ENCODE results near the gene TESPA1. TPM values are rescaled to one million over a fixed set of nuclear protein-coding genes. Genes with fewer than 3 reads are reported as not detected.

The TESPA1 gene
- total and polyA plus RNA-seq, 2 experiments from 2014 or later, result 0.34 TPM; not detected in 1

DNA sequence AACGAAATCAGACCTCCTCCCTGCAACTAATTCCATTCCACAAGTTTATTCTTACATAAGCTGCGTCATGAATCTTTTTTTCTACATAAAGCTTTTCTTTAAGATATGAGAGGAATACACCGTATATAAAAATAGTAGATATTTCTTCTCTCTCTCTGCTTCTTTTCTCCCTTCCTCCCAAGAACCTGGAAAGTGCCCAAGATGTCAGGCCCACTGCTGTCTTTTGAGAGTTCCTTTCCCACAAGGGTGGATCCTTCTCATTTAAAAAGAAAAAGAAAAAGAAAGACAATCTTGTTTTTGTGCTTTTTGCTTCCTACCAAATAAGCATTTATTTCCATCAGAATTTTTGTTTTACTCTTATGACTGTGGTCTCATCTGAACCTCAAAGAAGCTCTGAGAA lies 11.0 kb downstream of the TESPA1 start (continued):
- TF ChIP-seq, protein P1, sequence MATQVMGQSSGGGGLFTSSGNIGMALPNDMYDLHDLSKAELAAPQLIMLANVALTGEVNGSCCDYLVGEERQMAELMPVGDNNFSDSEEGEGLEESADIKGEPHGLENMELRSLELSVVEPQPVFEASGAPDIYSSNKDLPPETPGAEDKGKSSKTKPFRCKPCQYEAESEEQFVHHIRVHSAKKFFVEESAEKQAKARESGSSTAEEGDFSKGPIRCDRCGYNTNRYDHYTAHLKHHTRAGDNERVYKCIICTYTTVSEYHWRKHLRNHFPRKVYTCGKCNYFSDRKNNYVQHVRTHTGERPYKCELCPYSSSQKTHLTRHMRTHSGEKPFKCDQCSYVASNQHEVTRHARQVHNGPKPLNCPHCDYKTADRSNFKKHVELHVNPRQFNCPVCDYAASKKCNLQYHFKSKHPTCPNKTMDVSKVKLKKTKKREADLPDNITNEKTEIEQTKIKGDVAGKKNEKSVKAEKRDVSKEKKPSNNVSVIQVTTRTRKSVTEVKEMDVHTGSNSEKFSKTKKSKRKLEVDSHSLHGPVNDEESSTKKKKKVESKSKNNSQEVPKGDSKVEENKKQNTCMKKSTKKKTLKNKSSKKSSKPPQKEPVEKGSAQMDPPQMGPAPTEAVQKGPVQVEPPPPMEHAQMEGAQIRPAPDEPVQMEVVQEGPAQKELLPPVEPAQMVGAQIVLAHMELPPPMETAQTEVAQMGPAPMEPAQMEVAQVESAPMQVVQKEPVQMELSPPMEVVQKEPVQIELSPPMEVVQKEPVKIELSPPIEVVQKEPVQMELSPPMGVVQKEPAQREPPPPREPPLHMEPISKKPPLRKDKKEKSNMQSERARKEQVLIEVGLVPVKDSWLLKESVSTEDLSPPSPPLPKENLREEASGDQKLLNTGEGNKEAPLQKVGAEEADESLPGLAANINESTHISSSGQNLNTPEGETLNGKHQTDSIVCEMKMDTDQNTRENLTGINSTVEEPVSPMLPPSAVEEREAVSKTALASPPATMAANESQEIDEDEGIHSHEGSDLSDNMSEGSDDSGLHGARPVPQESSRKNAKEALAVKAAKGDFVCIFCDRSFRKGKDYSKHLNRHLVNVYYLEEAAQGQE (IDR thresholded peaks at IDR 0.05; ENCODE audit: unreplicated experiment), result no peak
- no peak for TF ChIP-seq ZNF114 (CRISPR knock-in tag; IDR thresholded peaks at IDR 0.05)
- TF ChIP-seq EZH2phosphoT487 (IDR thresholded peaks at IDR 0.05; ENCODE audit: unreplicated experiment), result no peak
- no peak for TF ChIP-seq EZH2 (IDR thresholded peaks at IDR 0.05; ENCODE audit: low read depth, unreplicated experiment)
- no peak for TF ChIP-seq CREB1 (CRISPR knock-in tag; IDR thresholded peaks at IDR 0.05; ENCODE audit: low read depth)

DNA sequence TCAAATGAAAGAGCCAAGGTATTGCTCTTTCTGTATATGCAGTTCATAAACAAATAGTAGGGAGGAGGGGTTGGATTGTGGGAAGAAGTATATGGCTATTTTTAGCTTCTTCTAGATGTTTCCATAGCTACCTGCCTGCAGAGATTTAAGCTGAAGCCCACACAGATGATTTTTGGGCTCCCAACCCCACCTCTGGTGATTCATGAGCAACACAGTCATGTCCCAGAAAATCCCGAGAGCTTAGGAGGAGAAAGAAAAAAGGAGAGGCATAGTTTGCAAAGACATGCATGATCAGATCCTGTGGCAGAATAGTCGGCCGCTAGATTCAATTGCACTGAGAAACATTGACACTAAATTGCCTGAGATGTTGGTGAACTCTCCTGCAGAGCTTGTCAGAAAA lies 13.8 kb downstream of the TESPA1 start:
- peaks cover 2% of the 10 kb centered on the region; the same call in 1 of the 2 replicates for H3K4me1 ChIP-seq (ENCODE audit: insufficient read depth)
- no peaks in the 10 kb centered on the region for H3K27me3 ChIP-seq (ENCODE audit: insufficient read depth)
- TF ChIP-seq NANOG (IDR thresholded peaks at IDR 0.05; ENCODE audit: borderline replicate concordance), result no peak
- no peak for TF ChIP-seq STAT1 (IDR thresholded peaks at IDR 0.05; ENCODE audit: unreplicated experiment)
- H4K20me1 ChIP-seq (replicated peaks; ENCODE audit: insufficient read depth), result no peaks in the 10 kb centered on the region
- no peak overlapping the region for H3K27ac ChIP-seq (ENCODE audit: low read depth)
- ATAC-seq (no peak), DNase-seq (ENCODE audit: low spot score) (no peak)
- Mint-ChIP-seq H3K4me3 (no peak overlapping the region), H3K36me3 (ENCODE audit: low read depth) (no peaks in the 10 kb centered on the region), H3K4me1 (peaks cover 6% of the 10 kb centered on the region; the same call in 2 of the 3 replicates), H3K9me3 (no peaks in the 10 kb centered on the region), H3K27me3 (ENCODE audit: insufficient read depth, low read depth, poor library complexity) (peaks cover 3% of the 10 kb centered on the region), H3K27ac (no peak overlapping the region)
- no peaks in the 10 kb centered on the region for H3K79me2 ChIP-seq (replicated peaks; ENCODE audit: insufficient read depth)
- H2AFZ ChIP-seq, result 0 out of 2 replicates have a peak overlapping the region, but pooled peaks have one; percentile 23
- H3F3A ChIP-seq (replicated peaks; ENCODE audit: low read depth), result no peaks in the 10 kb centered on the region
- no peaks in the 10 kb centered on the region for H3K36me3 ChIP-seq (ENCODE audit: insufficient read depth)
- no peak overlapping the region for H3K4me2 ChIP-seq
- H3K4me3 ChIP-seq, result no peak overlapping the region
- no peaks in the 10 kb centered on the region for H3K9me2 ChIP-seq (ENCODE audit: insufficient read depth)

DNA sequence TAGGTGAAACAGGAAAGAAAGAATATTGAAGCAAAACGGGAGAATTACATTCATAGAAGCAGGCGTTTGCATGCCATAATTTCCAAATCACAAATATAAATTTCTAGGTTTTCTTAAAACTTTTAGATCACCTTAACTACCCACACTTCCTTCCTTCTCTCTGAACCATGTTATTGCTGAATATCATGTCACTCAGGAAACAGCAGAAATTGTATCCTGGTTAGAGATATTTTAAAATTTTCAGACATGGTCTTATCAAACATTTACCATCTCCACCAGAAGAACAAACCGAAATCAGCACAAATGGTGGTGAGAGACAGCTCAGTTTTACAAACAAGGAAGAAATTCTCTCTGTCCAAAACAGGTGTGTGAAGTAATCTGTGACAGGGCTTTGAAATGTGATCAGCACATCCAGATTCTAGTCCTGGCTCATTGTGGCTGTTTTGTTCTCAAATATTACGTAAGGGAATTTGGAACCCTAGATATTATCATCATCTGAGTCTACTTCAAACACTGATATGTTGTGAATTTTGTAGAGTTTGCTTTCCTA lies 16.3 kb downstream of the TESPA1 start:
- Mint-ChIP-seq H3K9me3 (no peaks in the 10 kb centered on the region), H3K27me3 (ENCODE audit: insufficient read depth, low read depth, poor library complexity) (no peaks in the 10 kb centered on the region), H3K4me1 (no peaks in the 10 kb centered on the region), H3K4me3 (no peak overlapping the region), H3K36me3 (ENCODE audit: low read depth) (no peaks in the 10 kb centered on the region), H3K27ac (no peak overlapping the region)
- H3K4me3 ChIP-seq, result no peak overlapping the region
- no peak overlapping the region for H3K27ac ChIP-seq (ENCODE audit: low read depth)
- H3K79me2 ChIP-seq (replicated peaks; ENCODE audit: insufficient read depth), result no peaks in the 10 kb centered on the region
- no peak for ATAC-seq
- H3F3A ChIP-seq (replicated peaks; ENCODE audit: low read depth), result no peaks in the 10 kb centered on the region
- H3K4me2 ChIP-seq, result no peak overlapping the region
- DNase-seq (ENCODE audit: low spot score), result no peak
- no peaks in the 10 kb centered on the region for H3K27me3 ChIP-seq (ENCODE audit: insufficient read depth)
- no peaks in the 10 kb centered on the region for H4K20me1 ChIP-seq (replicated peaks; ENCODE audit: insufficient read depth)
- H3K36me3 ChIP-seq (ENCODE audit: insufficient read depth), result no peaks in the 10 kb centered on the region
- peaks cover 3% of the 10 kb centered on the region; the same call in 1 of the 2 replicates for H3K9me2 ChIP-seq (ENCODE audit: insufficient read depth)
- no peaks in the 10 kb centered on the region for H3K4me1 ChIP-seq (ENCODE audit: insufficient read depth)
- no peak overlapping the region for H2AFZ ChIP-seq
- TF ChIP-seq CTCF (conservative IDR thresholded peaks at IDR 0.05; ENCODE audit: low read depth in 2 of 2) (no peak), CREB1 (CRISPR knock-in tag; IDR thresholded peaks at IDR 0.05; ENCODE audit: low read depth) (no peak), ZNF114 (CRISPR knock-in tag; IDR thresholded peaks at IDR 0.05) (no peak), JUNB (IDR thresholded peaks at IDR 0.05; ENCODE audit: unreplicated experiment) (no peak), EZH2 (IDR thresholded peaks at IDR 0.05; ENCODE audit: low read depth, unreplicated experiment) (no peak), STAT1 (IDR thresholded peaks at IDR 0.05; ENCODE audit: unreplicated experiment) (no peak)
- TF ChIP-seq, protein P1 (IDR thresholded peaks at IDR 0.05; ENCODE audit: unreplicated experiment), result no peak
- TF ChIP-seq, protein P2, sequence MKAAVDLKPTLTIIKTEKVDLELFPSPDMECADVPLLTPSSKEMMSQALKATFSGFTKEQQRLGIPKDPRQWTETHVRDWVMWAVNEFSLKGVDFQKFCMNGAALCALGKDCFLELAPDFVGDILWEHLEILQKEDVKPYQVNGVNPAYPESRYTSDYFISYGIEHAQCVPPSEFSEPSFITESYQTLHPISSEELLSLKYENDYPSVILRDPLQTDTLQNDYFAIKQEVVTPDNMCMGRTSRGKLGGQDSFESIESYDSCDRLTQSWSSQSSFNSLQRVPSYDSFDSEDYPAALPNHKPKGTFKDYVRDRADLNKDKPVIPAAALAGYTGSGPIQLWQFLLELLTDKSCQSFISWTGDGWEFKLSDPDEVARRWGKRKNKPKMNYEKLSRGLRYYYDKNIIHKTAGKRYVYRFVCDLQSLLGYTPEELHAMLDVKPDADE (IDR thresholded peaks at IDR 0.05), result no peak

Data from GM23338 (cell line).